Stomach smooth muscle (tissue), 2 donors: ENCODE data around the gene FRMD4A.

Source experiments
- H3K27ac ChIP-seq: one replicate; pipeline ENCODE4 v1.7.0; 2013; ENCODE audit warnings: mild to moderate bottlenecking, low read length, inconsistent platforms
- H3K27me3 ChIP-seq, 2 donors: one replicate each; pipeline ENCODE4 v1.7.0; 2013; ENCODE audit warnings: low read length in 2 of 2; ENCODE audit not compliant: insufficient read depth in 2 of 2, control insufficient read depth in 1 of 2
- H3K36me3 ChIP-seq, 2 donors: one replicate each; pipeline ENCODE4 v1.7.0; 2013; ENCODE audit warnings: low read length in 2 of 2; ENCODE audit not compliant: control insufficient read depth in 2 of 2, insufficient read depth in 2 of 2
- H3K4me1 ChIP-seq: one replicate; pipeline ENCODE4 v1.7.0; 2013; ENCODE audit warnings: low read length; ENCODE audit not compliant: control insufficient read depth, insufficient read depth
- H3K4me3 ChIP-seq, 2 donors: one replicate each; pipeline ENCODE4 v1.7.0; 2013; ENCODE audit warnings: low read length in 2 of 2
- H3K9ac ChIP-seq, 2 donors: one replicate each; pipeline ENCODE4 v1.7.0; 2013; ENCODE audit warnings: low read length in 2 of 2, mild to moderate bottlenecking in 1 of 2
- H3K9me3 ChIP-seq, 2 donors: one replicate each; pipeline ENCODE4 v1.7.0; 2013; ENCODE audit warnings: low read length in 2 of 2; ENCODE audit not compliant: control insufficient read depth in 2 of 2
- donor health status: healthy.
- donor health status: Pancreatic carcinoma.

The FRMD4A gene

GRCh38 chr10:14330388-14331061 lies at the start of gene FRMD4A:
FRMD4A (minus strand) TSS chr10:14330924.
- Histone ChIP-seq H3K27ac (peak within 1 kb of the TSS; percentile 66), H3K36me3 (no peaks in the 10 kb centered on the region), H3K27me3 (peaks cover 0 to 3% of the 10 kb centered on the region in 2 donors), H3K4me1 (peaks cover 32% of the 10 kb centered on the region), H3K9ac (peak within 1 kb of the TSS; percentile 8 to 13), H3K4me3 (peak within 1 kb of the TSS; percentile 47 to 64), H3K9me3 (no peaks in the 10 kb centered on the region)

GRCh38 chr10:14379556-14380280 lies 49.0 kb upstream of the FRMD4A start:
- no peaks in the 10 kb centered on the region for H3K27me3 ChIP-seq
- no peak overlapping the region for H3K27ac ChIP-seq
- H3K4me3 ChIP-seq: no peak overlapping the region
- no peak overlapping the region for H3K9ac ChIP-seq
- H3K36me3 ChIP-seq: no peaks in the 10 kb centered on the region
- no peaks in the 10 kb centered on the region for H3K4me1 ChIP-seq
- H3K9me3 ChIP-seq: no peaks in the 10 kb centered on the region

- Histone ChIP-seq H3K9me3 (no peaks in the 10 kb centered on the region), H3K27me3 (no peaks in the 10 kb centered on the region), H3K4me1 (no peaks in the 10 kb centered on the region), H3K27ac (no peak overlapping the region), H3K36me3 (no peaks in the 10 kb centered on the region), H3K4me3 (no peak overlapping the region), H3K9ac (no peak overlapping the region)
Observed at GRCh38 chr10:14378387-14378960, 47.8 kb upstream of the FRMD4A start.

GRCh38 chr10:14377591-14378175 lies 47.0 kb upstream of the FRMD4A start:
- Histone ChIP-seq H3K4me3 (no peak overlapping the region), H3K27me3 (no peaks in the 10 kb centered on the region), H3K36me3 (no peaks in the 10 kb centered on the region), H3K27ac (no peak overlapping the region), H3K9me3 (no peaks in the 10 kb centered on the region), H3K9ac (no peak overlapping the region), H3K4me1 (no peaks in the 10 kb centered on the region)

- Histone ChIP-seq H3K4me1 (no peaks in the 10 kb centered on the region), H3K9me3 (no peaks in the 10 kb centered on the region), H3K27me3 (peaks cover 0 to 2% of the 10 kb centered on the region in 2 donors), H3K36me3 (no peaks in the 10 kb centered on the region), H3K27ac (no peak overlapping the region), H3K9ac (no peak overlapping the region), H3K4me3 (no peak overlapping the region)
Observed at GRCh38 chr10:14374745-14375445, 44.2 kb upstream of the FRMD4A start.

- Histone ChIP-seq H3K4me1 (no peaks in the 10 kb centered on the region), H3K27me3 (peaks cover 0 to 2% of the 10 kb centered on the region in 2 donors), H3K9me3 (no peaks in the 10 kb centered on the region), H3K4me3 (no peak overlapping the region), H3K27ac (no peak overlapping the region), H3K9ac (no peak overlapping the region), H3K36me3 (no peaks in the 10 kb centered on the region)
Observed at GRCh38 chr10:14372606-14373005, 41.9 kb upstream of the FRMD4A start.

- H3K4me1 ChIP-seq: no peaks in the 10 kb centered on the region
- H3K4me3 ChIP-seq: no peak overlapping the region
- no peak overlapping the region for H3K27ac ChIP-seq
- H3K36me3 ChIP-seq: no peaks in the 10 kb centered on the region
- H3K9me3 ChIP-seq: no peaks in the 10 kb centered on the region
- H3K27me3 ChIP-seq: peaks cover 0 to 2% of the 10 kb centered on the region in 2 donors
- H3K9ac ChIP-seq: no peak overlapping the region
Observed at GRCh38 chr10:14371581-14371980, 40.9 kb upstream of the FRMD4A start.

GRCh38 chr10:14370894-14371293 lies 40.2 kb upstream of the FRMD4A start:
- H3K36me3 ChIP-seq: no peaks in the 10 kb centered on the region
- no peak overlapping the region for H3K27ac ChIP-seq
- H3K9ac ChIP-seq: no peak overlapping the region
- H3K4me1 ChIP-seq: no peaks in the 10 kb centered on the region
- H3K9me3 ChIP-seq: no peaks in the 10 kb centered on the region
- H3K4me3 ChIP-seq: no peak overlapping the region
- H3K27me3 ChIP-seq: peaks cover 0 to 2% of the 10 kb centered on the region in 2 donors

GRCh38 chr10:14369906-14370305 lies 39.2 kb upstream of the FRMD4A start:
- no peak overlapping the region for H3K27ac ChIP-seq
- H3K27me3 ChIP-seq: peaks cover 0 to 2% of the 10 kb centered on the region in 2 donors
- no peaks in the 10 kb centered on the region for H3K4me1 ChIP-seq
- no peaks in the 10 kb centered on the region for H3K36me3 ChIP-seq
- H3K4me3 ChIP-seq: no peak overlapping the region
- no peak overlapping the region for H3K9ac ChIP-seq
- no peaks in the 10 kb centered on the region for H3K9me3 ChIP-seq

- H3K27me3 ChIP-seq: peaks cover 2 to 6% of the 10 kb centered on the region in 2 donors
Observed at GRCh38 chr10:14366760-14367159, 36.0 kb upstream of the FRMD4A start.

More at GRCh38 chr10:14366760-14367159, 36.0 kb upstream of the FRMD4A start:
- H3K4me1 ChIP-seq: no peaks in the 10 kb centered on the region
- H3K9me3 ChIP-seq: no peaks in the 10 kb centered on the region
- H3K9ac ChIP-seq: no peak overlapping the region
- H3K36me3 ChIP-seq: no peaks in the 10 kb centered on the region
- no peak overlapping the region for H3K27ac ChIP-seq
- no peak overlapping the region for H3K4me3 ChIP-seq
